Stimulated activated CD4-positive, alpha-beta T cell treated with anti-CD3 and anti-CD28 coated beads, Interleukin-2, amount 100 ng/mL, for 48 hours (primary cell): ENCODE measurements around the gene ASPHD2.

Source experiments
- DNase-seq, 2 donors: peaks; one replicate each; pipeline ENCODE4 v3.0.0-alpha.2; 2020

ASPHD2 gene

GRCh38 chr22:26479043-26479791, 50.2 kb downstream of the ASPHD2 start:
- DNase-seq = no peak

DNA sequence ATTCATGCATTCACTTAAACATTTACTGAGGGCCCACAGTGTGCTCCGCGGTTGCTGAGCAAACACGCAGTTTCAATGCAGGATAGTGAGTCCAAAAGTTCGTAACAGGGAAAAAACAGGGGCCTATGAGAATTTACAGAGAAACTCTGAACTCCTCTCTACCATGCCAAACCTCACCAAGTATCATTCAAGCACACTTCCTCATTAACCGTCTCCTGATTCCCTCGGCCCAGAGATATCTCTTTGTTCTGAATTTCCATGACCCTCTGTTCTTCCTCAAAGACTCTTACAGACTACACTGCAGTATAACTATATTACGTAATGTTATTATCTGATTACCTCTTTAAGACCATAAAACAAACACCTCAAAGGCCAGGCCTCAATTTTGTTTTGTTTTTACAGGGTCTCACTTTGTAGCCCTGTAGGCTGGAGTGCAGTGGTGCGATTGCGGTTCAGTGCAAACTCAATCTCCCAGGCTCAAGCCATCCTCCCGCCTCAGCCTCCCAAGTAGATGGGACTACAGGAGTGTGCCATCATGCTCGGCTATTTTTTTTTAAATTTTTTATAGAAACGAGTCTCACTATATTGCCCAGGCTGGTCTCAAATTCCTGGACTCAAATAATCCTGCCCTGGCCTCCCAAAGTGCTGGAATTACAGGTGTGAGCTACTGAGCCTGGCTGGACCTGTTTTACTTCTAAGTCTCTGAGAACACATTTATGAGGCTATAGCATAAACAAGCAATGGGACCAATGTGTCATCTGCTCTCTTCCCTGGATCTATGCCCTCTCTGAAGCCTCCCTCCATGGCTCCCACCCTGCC, 50.9 kb downstream of the ASPHD2 start:
- no peak for DNase-seq

- DNase-seq = no peak
These were observed 51.5 kb downstream of the ASPHD2 start for GRCh38 chr22:26480611-26480932.

DNA sequence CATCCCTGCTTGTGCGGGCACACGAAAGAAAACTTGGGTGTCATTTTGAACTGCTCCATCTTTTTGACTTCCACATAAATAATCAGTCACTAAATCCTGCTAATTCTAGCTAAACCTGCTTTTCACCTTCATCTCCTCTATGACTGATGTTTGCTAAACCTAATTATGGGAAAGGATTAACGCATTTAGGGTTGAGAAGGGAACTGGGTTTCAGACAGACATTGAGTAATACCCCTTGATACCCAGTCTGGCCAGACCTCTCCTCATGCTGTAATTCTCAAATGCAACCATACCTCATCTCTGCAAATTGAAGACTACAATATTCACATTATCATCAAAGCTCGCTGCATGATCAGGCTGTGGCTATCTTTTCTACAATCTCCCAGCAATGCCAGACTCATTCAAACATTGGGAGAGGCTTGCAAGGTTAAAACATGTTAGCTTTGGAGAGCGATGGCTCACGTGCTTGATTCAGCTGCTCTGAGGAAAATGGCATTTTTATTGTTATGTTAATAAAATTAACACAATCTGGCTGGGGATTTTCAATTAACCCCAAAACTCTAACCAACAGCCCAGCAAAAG, 52.1 kb downstream of the ASPHD2 start:
- no peak for DNase-seq

DNA sequence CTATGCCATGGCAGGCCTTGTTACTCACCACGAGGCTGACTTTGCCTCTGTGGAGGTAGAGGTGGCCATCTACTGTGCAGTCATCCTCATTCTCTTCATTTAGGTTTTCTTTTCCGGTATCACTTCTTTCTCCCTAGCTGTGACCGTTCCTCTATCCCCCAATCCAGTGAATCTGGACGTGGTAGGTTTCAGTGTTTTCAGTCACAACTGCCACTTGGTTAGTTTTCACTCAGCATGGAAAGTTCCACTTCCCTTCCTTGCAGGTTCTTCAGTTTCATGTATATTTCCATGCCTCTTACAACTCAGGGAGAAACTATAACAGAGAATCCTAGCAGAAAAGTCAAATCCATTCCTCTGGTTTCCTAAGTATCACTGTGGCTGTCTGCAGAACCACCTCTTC, 52.6 kb downstream of the ASPHD2 start:
- no peak for DNase-seq

DNA sequence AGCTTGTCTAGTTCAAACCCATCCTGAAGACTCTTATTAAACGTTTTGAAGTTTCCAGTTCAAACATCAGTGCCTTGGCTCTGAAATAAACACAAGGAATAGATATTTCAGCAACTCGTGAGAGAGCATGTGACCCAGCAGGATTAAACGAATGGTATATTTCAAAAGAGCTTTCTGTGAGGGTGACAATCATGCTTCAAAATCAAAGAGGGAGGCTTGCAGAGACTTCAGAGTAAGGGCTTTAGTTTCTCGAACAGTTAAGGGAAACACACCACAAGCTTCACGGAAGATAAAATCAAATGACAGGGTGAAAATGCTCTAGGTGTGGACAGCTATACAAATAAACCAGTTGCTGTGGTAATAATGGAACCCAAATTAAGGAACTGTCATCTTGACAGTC, 53.1 kb downstream of the ASPHD2 start:
- DNase-seq = no peak

DNA sequence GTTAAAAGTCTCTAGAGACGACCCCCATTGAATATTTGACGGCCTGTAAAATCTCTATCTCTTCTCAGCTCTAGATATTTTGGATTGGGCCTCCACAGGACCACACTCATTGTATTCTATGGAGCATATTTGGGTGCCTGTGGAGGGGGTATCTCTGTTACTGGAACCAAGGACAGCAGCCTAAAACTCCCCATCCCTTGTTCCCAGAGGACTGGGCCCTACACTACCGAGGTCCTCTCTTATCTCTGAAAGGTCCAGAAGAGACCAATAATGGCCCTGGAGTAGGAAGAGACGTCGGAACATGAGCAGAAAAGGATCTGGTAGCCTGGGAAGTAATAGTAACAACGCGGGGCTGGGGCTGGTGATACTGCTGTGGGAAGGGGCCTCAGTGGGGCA, 54.0 kb downstream of the ASPHD2 start:
- DNase-seq = no peak

GRCh38 chr22:26483439-26484359, 54.6 kb downstream of the ASPHD2 start, which contains the start of the genes HPS4 and SRRD:
TSS of gene HPS4 (minus strand) at chr22:26483783. CDS start at chr22:26481762, 2,021 bp downstream.
TSS of gene SRRD (plus strand) at chr22:26483877. CDS start at chr22:26483891, 14 bp downstream.
- DNase-seq = peak; percentile 90 to 91

DNA sequence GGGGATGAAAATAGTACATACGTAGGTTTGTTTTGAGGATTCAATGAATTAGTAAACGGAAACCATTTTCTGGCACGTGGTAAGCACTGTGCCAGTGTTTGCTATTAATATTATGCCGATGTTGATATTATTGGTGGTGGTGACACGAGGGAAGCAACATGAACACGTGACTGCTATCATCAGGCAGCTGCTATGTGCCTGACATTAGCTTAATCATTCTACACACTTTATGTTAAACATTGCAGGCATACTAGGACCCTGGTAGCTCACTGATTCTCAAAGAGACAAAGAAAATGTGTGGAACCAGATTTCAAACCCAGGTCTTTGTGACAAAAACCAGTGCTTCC, 55.3 kb downstream of the ASPHD2 start:
- DNase-seq = no peak

- DNase-seq = no peak
These were observed 56.0 kb downstream of the ASPHD2 start for GRCh38 chr22:26485013-26485412.

- no peak for DNase-seq
These were observed 56.8 kb downstream of the ASPHD2 start for GRCh38 chr22:26485806-26486390.

DNA sequence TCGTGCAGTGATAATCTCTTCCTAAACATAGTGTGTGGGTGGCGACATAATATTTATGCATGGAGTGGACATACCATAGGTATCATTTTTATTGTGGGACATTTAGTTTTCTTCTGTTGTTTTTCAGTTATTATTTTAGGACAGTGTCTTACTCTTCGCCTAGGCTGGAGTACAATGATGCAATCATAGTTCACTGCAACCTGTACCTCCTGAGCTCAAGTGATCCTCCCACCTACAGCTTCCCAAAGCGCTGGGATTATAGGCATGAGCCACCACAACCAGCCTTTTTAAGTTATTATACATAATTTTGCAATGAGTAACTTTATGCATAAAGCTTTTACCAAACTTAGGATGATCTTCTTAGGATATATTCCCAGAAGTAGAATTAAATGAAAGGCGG, 57.3 kb downstream of the ASPHD2 start:
- DNase-seq = no peak

DNA sequence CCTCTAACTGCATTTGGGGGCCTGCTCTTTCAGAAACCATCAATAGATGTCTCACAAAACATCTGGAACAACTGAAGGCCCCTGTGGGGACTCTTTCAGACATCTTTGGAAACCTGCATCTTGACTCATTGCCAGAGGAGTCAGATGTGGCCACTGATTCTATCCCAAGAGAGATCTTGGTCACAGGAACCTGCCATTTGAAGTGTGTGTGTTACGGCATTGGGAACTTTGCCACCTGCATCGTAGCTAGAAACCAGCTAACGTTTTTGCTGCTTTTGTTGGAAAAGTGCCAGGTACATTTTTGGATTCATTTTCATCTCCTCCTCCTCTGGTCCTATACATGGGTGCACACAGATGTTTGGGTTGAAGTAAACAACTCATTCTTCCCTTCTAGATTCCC, 58.9 kb downstream of the ASPHD2 start:
- no peak for DNase-seq

DNA sequence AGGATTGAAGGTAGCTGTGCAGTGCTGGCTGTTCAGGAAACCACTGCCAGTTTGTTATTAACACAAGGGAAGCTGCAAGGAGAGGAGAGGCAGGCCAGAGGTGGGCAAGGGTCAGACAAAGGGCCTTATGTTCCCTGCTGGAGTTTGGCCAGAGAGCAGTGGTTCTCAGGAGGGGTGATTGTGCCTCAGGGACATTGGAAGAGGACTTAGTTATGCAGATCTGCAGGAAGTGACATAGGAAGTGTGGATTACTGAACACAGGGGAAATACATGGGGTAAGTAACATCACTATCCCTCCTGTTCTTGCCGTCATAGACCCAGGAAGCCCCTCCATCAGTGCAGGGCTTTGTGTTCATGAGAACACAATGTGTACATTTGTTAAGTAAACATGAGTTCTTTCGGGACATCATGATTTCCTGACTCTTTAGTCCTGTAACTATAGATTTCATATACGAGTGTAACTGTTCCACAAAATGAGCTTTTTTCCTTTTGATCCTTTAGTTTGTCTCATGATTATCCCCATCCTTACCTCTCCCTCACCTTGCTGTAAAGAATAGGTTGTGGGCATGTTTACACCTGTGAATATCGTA, 60.5 kb downstream of the ASPHD2 start:
- DNase-seq = no peak

GRCh38 chr22:26492220-26492619, 63.2 kb downstream of the ASPHD2 start:
- no peak for DNase-seq

DNA sequence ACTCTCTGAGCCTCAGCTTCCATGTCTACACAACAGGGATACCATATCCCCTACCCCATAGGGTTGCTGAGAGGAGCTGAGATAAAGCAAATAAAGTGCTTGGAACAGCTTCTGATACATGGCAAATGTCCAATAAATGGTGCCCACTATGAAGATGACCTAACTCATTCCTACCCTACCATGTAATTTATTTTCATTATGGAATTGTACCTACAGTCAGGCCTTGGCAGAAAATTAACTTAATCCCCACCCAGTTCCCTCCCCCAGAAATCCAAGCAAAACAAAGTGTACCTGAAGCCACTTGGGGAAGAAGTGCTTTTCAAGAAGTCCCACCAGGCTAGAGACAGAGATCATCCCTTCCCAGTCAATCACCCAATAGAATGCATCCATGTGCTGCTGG, 65.4 kb downstream of the ASPHD2 start:
- DNase-seq = no peak
